ENCODE results near the gene PTGDR.
A peak's percentile ranks its signal among the peaks of the same experiment; 100 is the strongest.

Gene PTGDR

GRCh38 chr14:52235434-52235833 lies 32.1 kb upstream of the PTGDR start:
- H3K4me3 ChIP-seq (ENCODE audit: low read depth, low read length) = no peak overlapping the region
- TF ChIP-seq CTCF (IDR thresholded peaks at IDR 0.05; ENCODE audit: low read depth, low read length, missing control alignments) = no peak
- DNase-seq (ENCODE audit: low read depth) = no peak

GRCh38 chr14:52235866-52236510 lies 31.5 kb upstream of the PTGDR start:
- TF ChIP-seq CTCF (IDR thresholded peaks at IDR 0.05; ENCODE audit: low read depth, low read length, missing control alignments) = no peak
- no peak for DNase-seq (ENCODE audit: low read depth)
- no peak overlapping the region for H3K4me3 ChIP-seq (ENCODE audit: low read depth, low read length)

- H3K4me3 ChIP-seq (ENCODE audit: low read depth, low read length) = no peak overlapping the region
- DNase-seq (ENCODE audit: low read depth) = no peak
- no peak for TF ChIP-seq CTCF (IDR thresholded peaks at IDR 0.05; ENCODE audit: low read depth, low read length, missing control alignments)
Measured at GRCh38 chr14:52238682-52239081, 28.8 kb upstream of the PTGDR start.

- TF ChIP-seq CTCF (IDR thresholded peaks at IDR 0.05; ENCODE audit: low read depth, low read length, missing control alignments) = no peak
- no peak for DNase-seq (ENCODE audit: low read depth)
- H3K4me3 ChIP-seq (ENCODE audit: low read depth, low read length) = no peak overlapping the region
Measured at GRCh38 chr14:52240623-52241022, 26.9 kb upstream of the PTGDR start.

- no peak for DNase-seq (ENCODE audit: low read depth)
- TF ChIP-seq CTCF (IDR thresholded peaks at IDR 0.05; ENCODE audit: low read depth, low read length, missing control alignments) = no peak
- no peak overlapping the region for H3K4me3 ChIP-seq (ENCODE audit: low read depth, low read length)
Measured at GRCh38 chr14:52241087-52241793, 26.3 kb upstream of the PTGDR start.

GRCh38 chr14:52244328-52244727 lies 23.2 kb upstream of the PTGDR start:
- DNase-seq (ENCODE audit: low read depth) = peak; percentile 59
- TF ChIP-seq CTCF (IDR thresholded peaks at IDR 0.05; ENCODE audit: low read depth, low read length, missing control alignments) = no peak
- no peak overlapping the region for H3K4me3 ChIP-seq (ENCODE audit: low read depth, low read length)

GRCh38 chr14:52244997-52245396 lies 22.5 kb upstream of the PTGDR start:
- H3K4me3 ChIP-seq (ENCODE audit: low read depth, low read length) = no peak overlapping the region
- no peak for TF ChIP-seq CTCF (IDR thresholded peaks at IDR 0.05; ENCODE audit: low read depth, low read length, missing control alignments)
- peak; percentile 61 for DNase-seq (ENCODE audit: low read depth)

Data from GM12864 (cell line).